Activated T-cell treated with anti-CD3 and anti-CD28 coated beads for 1 hour (primary cell): ENCODE results near the gene KCNK13.
"Not testable (repeated sequence)": the region's sequence is repeated elsewhere in the genome, so short reads cannot be mapped to it uniquely, and the experiment has no call there.

Experiments used
- DNase-seq: peaks from one replicate; pipeline ENCODE4 v3.0.0-alpha.2; 2020; ENCODE audit warnings: low read depth

The KCNK13 gene

DNA sequence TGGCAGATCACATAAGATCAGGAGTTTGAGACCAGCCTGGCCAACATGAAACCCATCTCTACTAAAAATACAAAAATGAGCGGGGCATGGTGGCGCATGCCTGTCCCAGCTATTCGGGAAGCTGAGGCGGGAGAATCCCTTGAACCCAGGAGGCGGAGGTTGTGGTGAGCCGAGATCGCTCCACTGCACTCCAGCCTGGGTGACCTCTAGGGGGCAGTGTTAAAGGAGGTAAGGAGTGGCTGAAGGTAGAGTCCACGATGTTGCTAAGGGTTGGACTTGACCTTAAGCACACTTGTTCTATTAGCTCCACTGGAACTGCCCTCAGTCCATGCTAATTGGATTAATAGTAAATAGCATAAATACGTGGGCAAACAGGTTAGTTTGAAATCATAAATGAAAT is 132.1 kb downstream of the KCNK13 start:
- DNase-seq, result no peak

DNA sequence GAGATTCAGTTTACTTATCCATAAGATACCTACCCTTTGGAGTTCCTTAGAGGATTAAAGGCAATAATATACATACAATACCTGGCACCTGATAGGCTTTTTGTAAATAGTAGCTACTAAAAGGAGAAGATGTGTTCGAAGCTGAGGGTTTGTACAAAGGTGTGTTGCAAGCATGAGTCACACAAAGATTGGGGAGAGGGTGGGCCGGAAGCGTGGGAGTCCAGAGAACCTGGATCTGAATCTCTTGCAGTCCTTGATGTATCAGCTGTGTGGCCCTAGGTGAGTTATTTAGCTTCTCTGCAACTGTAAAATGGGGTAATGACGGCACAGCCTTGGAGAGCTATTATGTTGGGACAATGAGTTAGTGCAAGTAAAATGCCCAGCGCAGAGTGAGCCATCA is 132.9 kb downstream of the KCNK13 start:
- DNase-seq, result no peak

DNA sequence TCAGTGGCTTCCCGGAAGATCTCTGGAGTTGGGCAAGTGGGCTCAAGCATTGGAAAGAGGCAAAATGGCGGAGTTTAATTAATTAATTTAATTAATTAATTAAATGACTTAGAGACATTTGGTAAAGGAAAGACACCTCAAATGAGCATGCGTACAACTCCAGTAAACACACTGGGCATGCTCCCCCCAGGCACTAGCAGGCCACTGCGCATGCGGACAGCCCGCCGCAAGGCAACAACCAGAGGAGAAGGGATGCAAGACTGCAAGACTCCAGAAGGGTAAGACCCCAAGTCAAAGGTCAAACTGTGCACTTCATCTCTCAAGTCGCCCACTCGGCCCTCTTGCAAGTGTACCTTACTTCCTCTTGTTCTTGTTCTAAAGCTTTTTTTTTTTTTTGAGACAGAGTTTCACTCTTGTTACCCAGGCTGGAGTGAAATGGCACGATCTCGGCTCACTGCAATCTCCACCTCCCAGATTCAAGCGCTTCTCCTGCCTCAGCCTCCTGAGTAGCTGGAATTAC is 136.8 kb downstream of the KCNK13 start:
- DNase-seq, result no peak

DNA sequence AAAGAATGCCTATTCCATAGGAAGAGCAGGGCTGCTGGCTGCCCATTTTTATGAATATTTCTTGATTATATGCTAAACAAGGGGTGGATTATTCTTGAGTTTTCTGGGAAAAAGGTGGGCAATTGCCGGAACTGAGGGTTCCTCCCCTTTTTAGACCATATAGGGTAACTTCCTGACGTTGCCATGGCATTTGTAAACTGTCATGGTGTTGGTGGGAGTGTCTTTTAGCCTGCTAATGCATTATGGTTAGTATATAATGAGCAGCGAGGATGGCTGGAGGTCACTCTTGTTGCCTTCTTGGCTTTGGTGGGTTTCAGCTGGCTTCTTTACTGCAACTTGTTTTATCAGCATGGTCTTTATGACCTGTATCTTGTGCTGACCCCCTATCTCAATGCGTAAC is 138.8 kb downstream of the KCNK13 start:
- DNase-seq, result not testable (repeated sequence)

DNA sequence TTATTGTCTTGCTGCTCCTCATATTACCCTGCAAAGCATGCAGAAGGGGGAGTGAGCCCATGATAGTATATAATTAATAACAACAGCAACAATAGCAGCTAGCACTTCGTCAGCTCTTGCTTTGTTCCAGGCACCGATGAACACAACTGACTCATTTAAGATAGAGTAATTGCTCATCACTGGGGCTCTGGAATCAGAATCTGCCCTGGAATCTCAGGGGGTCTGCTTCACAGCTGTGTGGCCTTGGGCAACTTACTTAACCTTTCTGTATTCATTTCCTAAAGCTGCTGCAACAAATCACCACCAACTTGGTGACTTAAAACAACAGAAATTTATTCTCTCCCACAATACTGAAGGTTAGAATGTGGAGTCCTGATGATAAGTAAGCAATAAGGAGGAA is 139.6 kb downstream of the KCNK13 start:
- DNase-seq, result no peak

DNA sequence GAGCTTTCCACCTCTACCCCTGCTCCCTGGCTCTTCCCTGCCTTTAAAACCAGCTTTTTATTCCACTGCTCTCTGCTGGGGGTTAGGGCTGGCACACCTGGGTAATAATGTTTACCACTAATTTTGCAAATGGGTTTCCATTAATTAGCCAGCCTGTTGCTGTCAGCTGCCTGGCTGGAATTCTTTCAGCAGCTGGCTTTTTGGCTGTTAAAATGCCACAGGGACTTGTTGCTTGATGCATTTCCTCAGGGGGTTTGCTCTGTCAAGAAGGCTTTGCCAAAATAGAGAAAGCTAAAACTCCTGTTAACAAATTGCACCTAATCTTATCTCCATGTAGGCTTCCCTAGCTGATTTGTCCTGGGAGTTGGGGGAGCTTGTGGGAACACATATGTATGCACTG is 142.7 kb downstream of the KCNK13 start:
- no peak for DNase-seq

DNA sequence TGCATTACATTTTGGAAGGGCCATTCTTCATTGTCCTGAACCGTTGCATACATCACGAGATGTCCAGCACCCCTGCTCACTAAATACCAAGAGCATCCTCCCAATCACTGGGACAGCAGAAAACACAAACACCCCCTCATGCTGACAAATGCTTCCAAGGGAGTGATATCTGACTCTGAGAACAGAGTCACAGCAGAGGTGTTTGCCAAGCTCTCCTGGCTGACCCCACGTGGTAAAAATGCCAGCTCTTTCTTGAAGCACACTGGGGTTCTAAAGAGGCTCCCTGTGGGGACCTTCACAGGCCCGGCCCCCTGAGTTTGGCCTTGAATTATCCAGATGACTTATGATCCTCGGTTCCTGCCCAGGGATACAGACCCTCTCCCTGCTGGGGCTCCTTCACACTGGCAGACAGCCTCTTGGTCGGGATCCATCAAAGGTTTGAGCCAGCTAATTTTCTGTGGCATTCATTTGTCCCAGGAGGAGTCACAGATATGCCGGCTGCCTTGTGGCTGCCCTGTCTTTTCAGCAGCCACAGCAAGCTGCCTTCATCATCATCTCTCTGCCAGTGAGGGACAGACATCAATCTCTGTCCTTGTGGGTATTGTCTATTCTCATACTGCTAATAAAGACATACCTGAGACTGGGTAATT is 151.4 kb downstream of the KCNK13 start:
- DNase-seq, result no peak

DNA sequence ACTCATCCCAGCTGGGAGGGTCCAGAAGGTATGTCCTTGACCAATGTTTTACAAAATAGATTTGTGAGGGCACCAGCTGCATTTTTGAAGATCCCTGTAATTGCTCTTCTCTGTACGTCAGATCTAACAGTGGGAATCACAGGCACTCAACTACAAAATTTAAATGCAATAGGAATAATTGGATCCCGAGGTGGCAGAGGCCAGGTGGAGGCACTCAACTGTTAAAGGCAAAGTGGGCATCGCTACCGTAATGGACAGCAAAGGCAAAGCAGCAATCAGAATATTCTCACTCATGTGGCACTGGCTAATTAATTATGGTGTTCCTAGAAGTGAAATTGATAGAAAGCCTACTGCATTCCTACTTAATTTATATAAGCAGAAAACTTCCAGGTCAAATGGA is 166.7 kb downstream of the KCNK13 start:
- no peak for DNase-seq

DNA sequence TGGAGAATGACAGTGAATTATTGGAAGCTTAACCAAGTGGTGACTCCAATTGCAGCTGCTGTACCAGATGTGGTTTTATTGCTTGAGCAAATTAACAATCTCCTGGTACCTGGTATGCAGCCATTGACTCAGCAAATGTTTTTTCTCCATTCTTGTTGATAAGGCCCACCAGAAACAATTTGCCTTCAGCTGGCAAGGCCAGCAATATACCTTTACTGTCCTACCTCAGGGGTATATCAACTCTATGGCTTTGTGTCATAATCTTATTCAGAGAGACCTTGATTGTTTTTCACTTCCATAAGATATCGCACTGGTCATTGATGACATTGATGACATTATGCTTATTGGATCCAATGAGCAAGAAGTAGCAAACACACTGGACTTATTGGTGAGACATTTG is 168.1 kb downstream of the KCNK13 start:
- DNase-seq, result not testable (repeated sequence)
